ENCODE data around the gene LGALSL.
"Not testable (repeated sequence)": the region's sequence is repeated elsewhere in the genome, so short reads cannot be mapped to it uniquely, and the experiment has no call there.

LGALSL gene

GRCh38 chr2:64442801-64443429 lies 11.0 kb upstream of the LGALSL start:
- no peak for DNase-seq (ENCODE audit: low read depth in 2 of 2)

- not testable (repeated sequence) for DNase-seq (ENCODE audit: low read depth in 2 of 2)
Observed at GRCh38 chr2:64445970-64446369, 8.0 kb upstream of the LGALSL start.

- DNase-seq (ENCODE audit: low read depth in 2 of 2) = no peak
Observed at GRCh38 chr2:64447317-64448040, 6.5 kb upstream of the LGALSL start.

- no peak for DNase-seq (ENCODE audit: low read depth in 2 of 2)
Observed at GRCh38 chr2:64448041-64448426, 5.9 kb upstream of the LGALSL start.

GRCh38 chr2:64451051-64451450 lies 2.9 kb upstream of the LGALSL start:
- no peak for DNase-seq (ENCODE audit: low read depth in 2 of 2)

GRCh38 chr2:64454386-64455332 lies 697 bp downstream of the LGALSL start:
- DNase-seq (ENCODE audit: low read depth in 2 of 2) = no peak

- DNase-seq (ENCODE audit: low read depth in 2 of 2) = no peak
Observed at GRCh38 chr2:64455545-64455944, 1.6 kb downstream of the LGALSL start.

- DNase-seq (ENCODE audit: low read depth in 2 of 2) = no peak
Observed at GRCh38 chr2:64456293-64456692, 2.3 kb downstream of the LGALSL start.

- DNase-seq (ENCODE audit: low read depth in 2 of 2) = no peak
Observed at GRCh38 chr2:64457524-64457923, 3.6 kb downstream of the LGALSL start.

- DNase-seq (ENCODE audit: low read depth in 2 of 2) = no peak
Observed at GRCh38 chr2:64459575-64459974, 5.6 kb downstream of the LGALSL start.

- DNase-seq (ENCODE audit: low read depth in 2 of 2) = no peak
Observed at GRCh38 chr2:64460330-64460729, 6.4 kb downstream of the LGALSL start.

- no peak for DNase-seq (ENCODE audit: low read depth in 2 of 2)
Observed at GRCh38 chr2:64461271-64462058, 7.5 kb downstream of the LGALSL start.

- DNase-seq (ENCODE audit: low read depth in 2 of 2) = no peak
Observed at GRCh38 chr2:64462171-64462570, 8.2 kb downstream of the LGALSL start.

GRCh38 chr2:64462940-64463700 lies 9.2 kb downstream of the LGALSL start:
- DNase-seq (ENCODE audit: low read depth in 2 of 2) = no peak

- no peak for DNase-seq (ENCODE audit: low read depth in 2 of 2)
Observed at GRCh38 chr2:64463781-64464180, 9.8 kb downstream of the LGALSL start.

- DNase-seq (ENCODE audit: low read depth in 2 of 2) = no peak
Observed at GRCh38 chr2:64466478-64467085, 12.6 kb downstream of the LGALSL start.

GRCh38 chr2:64467096-64467843 lies 13.3 kb downstream of the LGALSL start:
- no peak for DNase-seq (ENCODE audit: low read depth in 2 of 2)

GRCh38 chr2:64469261-64469660 lies 15.3 kb downstream of the LGALSL start:
- DNase-seq (ENCODE audit: low read depth in 2 of 2) = no peak

GRCh38 chr2:64470071-64470470 lies 16.1 kb downstream of the LGALSL start:
- no peak for DNase-seq (ENCODE audit: low read depth in 2 of 2)
